A673 (cell line): ENCODE data around the gene TPSD1. TPM values are rescaled to one million over a fixed set of nuclear protein-coding genes. Genes with fewer than 3 reads are reported as not detected.

Experiments
- BruUV-seq: library from RNA; stranded (reverse); fragments of 400-500 nt; replicated peaks from 2 replicates; lab custom pipeline; 2021; lab: Mats Ljungman, UMichigan
- CTCF ChIA-PET: fragments of 300-600 bp; sonication (Branson Sonifier 250); formaldehyde crosslinking; loops from one replicate; lab custom pipeline; 2022; ENCODE audit warnings: antibody characterized with exemption; lab: Charles Lee
- POLR2A ChIA-PET: fragments of 300-600 bp; sonication (Branson Sonifier 250); formaldehyde crosslinking; loops from one replicate; lab custom pipeline; 2022; ENCODE audit warnings: antibody characterized with exemption; ENCODE audit not compliant: low non-redundant PET; lab: Charles Lee
- DNase-seq: peaks from one replicate; pipeline ENCODE4 v3.0.0-alpha.2; 2015; ENCODE audit warnings: low spot score
- H3K27ac ChIP-seq: fragments of 200-600 bp; sonication (generic); 2 replicates; pipeline ENCODE4 v1.5.1; 2016; ENCODE audit warnings: mixed run types, low read depth, mild to moderate bottlenecking, mixed read lengths, antibody characterized with exemption, low read length; ENCODE audit not compliant: poor library complexity, severe bottlenecking
- H3K27me3 ChIP-seq: fragments of 200-600 bp; sonication (generic); replicated peaks from 2 replicates; pipeline ENCODE4 v1.6.1; 2017; ENCODE audit warnings: mixed run types, low read depth, mild to moderate bottlenecking, mixed read lengths, antibody characterized with exemption, low read length; ENCODE audit not compliant: insufficient read depth, poor library complexity
- H3K36me3 ChIP-seq: fragments of 200-600 bp; sonication (generic); 2 replicates; pipeline ENCODE4 v1.6.1; 2016; ENCODE audit warnings: mixed run types, mild to moderate bottlenecking, mixed read lengths, antibody characterized with exemption, low read length; ENCODE audit not compliant: insufficient read depth, poor library complexity, severe bottlenecking
- H3K4me1 ChIP-seq: fragments of 200-600 bp; sonication (generic); 2 replicates; pipeline ENCODE4 v1.6.1; 2017; ENCODE audit warnings: mixed run types, mild to moderate bottlenecking, mixed read lengths, antibody characterized with exemption, low read length; ENCODE audit not compliant: insufficient read depth, poor library complexity, severe bottlenecking
- H3K4me3 ChIP-seq: fragments of 200-600 bp; sonication (generic); 2 replicates; pipeline ENCODE4 v1.5.1; 2016; ENCODE audit warnings: low read depth, mixed run types, mild to moderate bottlenecking, mixed read lengths, low read length; ENCODE audit not compliant: poor library complexity, severe bottlenecking
- H3K9me3 ChIP-seq: fragments of 200-600 bp; sonication (generic); 2 replicates; pipeline ENCODE4 v1.6.1; 2016; ENCODE audit warnings: mixed run types, low read depth, mild to moderate bottlenecking, mixed read lengths, antibody characterized with exemption, low read length; ENCODE audit not compliant: poor library complexity, severe bottlenecking
- EZH2 ChIP-seq: fragments of 200-600 bp; sonication (generic); IDR thresholded peaks from 2 replicates; pipeline ENCODE4 v1.6.1; 2017; ENCODE audit warnings: borderline replicate concordance, low read depth, mild to moderate bottlenecking, mixed read lengths, antibody characterized with exemption, low read length; ENCODE audit not compliant: poor library complexity, severe bottlenecking
- intact Hi-C: fragments of 100-400 bp; cut with micrococcal nuclease; formaldehyde crosslinking; loops from one replicate; pipeline ENCODE4 v1.10.0; 2022; ENCODE audit not compliant: unreplicated experiment
- total RNA-seq: library from RNA; stranded (reverse); gene quantifications from 2 replicates; pipeline ENCODE4 v1.2.3, GENCODE V29; 2021
- TF ChIP-seq, protein P1 (sequence below): fragments of 300-800, 200-600 bp; sonication (generic); conservative IDR thresholded peaks from 2 replicates; pipeline ENCODE4 v1.5.1; 2017; ENCODE audit warnings: low read depth, mild to moderate bottlenecking, antibody characterized with exemption, low read length, moderate library complexity, mixed read lengths

TPSD1 gene
- total RNA-seq, 1 experiment from 2014 or later, result 2.3 TPM

GRCh38 chr16:1262846-1263221, 7.0 kb downstream of the TPSD1 start:
- no peak for TF ChIP-seq EZH2
- TF ChIP-seq, protein P1, sequence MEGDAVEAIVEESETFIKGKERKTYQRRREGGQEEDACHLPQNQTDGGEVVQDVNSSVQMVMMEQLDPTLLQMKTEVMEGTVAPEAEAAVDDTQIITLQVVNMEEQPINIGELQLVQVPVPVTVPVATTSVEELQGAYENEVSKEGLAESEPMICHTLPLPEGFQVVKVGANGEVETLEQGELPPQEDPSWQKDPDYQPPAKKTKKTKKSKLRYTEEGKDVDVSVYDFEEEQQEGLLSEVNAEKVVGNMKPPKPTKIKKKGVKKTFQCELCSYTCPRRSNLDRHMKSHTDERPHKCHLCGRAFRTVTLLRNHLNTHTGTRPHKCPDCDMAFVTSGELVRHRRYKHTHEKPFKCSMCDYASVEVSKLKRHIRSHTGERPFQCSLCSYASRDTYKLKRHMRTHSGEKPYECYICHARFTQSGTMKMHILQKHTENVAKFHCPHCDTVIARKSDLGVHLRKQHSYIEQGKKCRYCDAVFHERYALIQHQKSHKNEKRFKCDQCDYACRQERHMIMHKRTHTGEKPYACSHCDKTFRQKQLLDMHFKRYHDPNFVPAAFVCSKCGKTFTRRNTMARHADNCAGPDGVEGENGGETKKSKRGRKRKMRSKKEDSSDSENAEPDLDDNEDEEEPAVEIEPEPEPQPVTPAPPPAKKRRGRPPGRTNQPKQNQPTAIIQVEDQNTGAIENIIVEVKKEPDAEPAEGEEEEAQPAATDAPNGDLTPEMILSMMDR, result no peak
- no peak for DNase-seq
- ChIA-PET CTCF (no interaction called here), POLR2A (no interaction called here)
- Histone ChIP-seq H3K27me3 (no peaks in the 10 kb centered on the region), H3K4me3 (no peak overlapping the region), H3K9me3 (no peaks in the 10 kb centered on the region), H3K36me3 (no peaks in the 10 kb centered on the region), H3K4me1 (no peaks in the 10 kb centered on the region), H3K27ac (no peak overlapping the region)
- intact Hi-C loops, result no loop called here
- BruUV-seq, result no TSS peak

- CTCF ChIA-PET, result no interaction called here
- no peaks in the 10 kb centered on the region for H3K27me3 ChIP-seq
Measured at GRCh38 chr16:1263591-1264344, 7.9 kb downstream of the TPSD1 start.

GRCh38 chr16:1264345-1265089, 8.6 kb downstream of the TPSD1 start:
- ChIA-PET CTCF (no interaction called here), POLR2A (no interaction called here)
- BruUV-seq, result no TSS peak
- Histone ChIP-seq H3K9me3 (no peaks in the 10 kb centered on the region), H3K36me3 (no peaks in the 10 kb centered on the region), H3K27me3 (no peaks in the 10 kb centered on the region), H3K4me3 (no peak overlapping the region), H3K27ac (no peak overlapping the region), H3K4me1 (no peaks in the 10 kb centered on the region)
- DNase-seq, result no peak
- intact Hi-C loops, result no loop called here
- TF ChIP-seq EZH2, result no peak
- TF ChIP-seq, protein P1, result no peak

More at GRCh38 chr16:1263591-1264344, 7.9 kb downstream of the TPSD1 start:
- POLR2A ChIA-PET, result no interaction called here
- intact Hi-C loops, result no loop called here
- Histone ChIP-seq H3K4me3 (no peak overlapping the region), H3K4me1 (no peaks in the 10 kb centered on the region), H3K9me3 (no peaks in the 10 kb centered on the region), H3K27ac (no peak overlapping the region), H3K36me3 (no peaks in the 10 kb centered on the region)
- TF ChIP-seq, protein P1, result no peak
- no peak for TF ChIP-seq EZH2
- BruUV-seq, result no TSS peak
- DNase-seq, result no peak
